ENCODE results near the gene EDC3.

GRCh38 chr15:74735305-74735704 is 39.5 kb upstream of the EDC3 start:
- TF ChIP-seq CTCF (IDR thresholded peaks at IDR 0.05), result no peak
- no peak for TF ChIP-seq POLR2AphosphoS5 (IDR thresholded peaks at IDR 0.05; ENCODE audit: low read depth, low read length)
- no peak for TF ChIP-seq USF2 (IDR thresholded peaks at IDR 0.05; ENCODE audit: borderline replicate concordance, low read depth, low read length)
